HL-60/S4 treated with retinoic acid at 250 ng/mL for 4 days and 3 days (cell line): Measurements from ENCODE around the gene ARMC8.
"Not testable (repeated sequence)": the region's sequence is repeated elsewhere in the genome, so short reads cannot be mapped to it uniquely, and the experiment has no call there.

Experiments
- in situ Hi-C: fragments of 300-500 bp; cut with MboI; formaldehyde crosslinking; loops from 2 replicates; pipeline ENCODE4 v1.7.0; 2022; ENCODE audit warnings: low sequenced_read_pairs

Gene ARMC8, protein sequence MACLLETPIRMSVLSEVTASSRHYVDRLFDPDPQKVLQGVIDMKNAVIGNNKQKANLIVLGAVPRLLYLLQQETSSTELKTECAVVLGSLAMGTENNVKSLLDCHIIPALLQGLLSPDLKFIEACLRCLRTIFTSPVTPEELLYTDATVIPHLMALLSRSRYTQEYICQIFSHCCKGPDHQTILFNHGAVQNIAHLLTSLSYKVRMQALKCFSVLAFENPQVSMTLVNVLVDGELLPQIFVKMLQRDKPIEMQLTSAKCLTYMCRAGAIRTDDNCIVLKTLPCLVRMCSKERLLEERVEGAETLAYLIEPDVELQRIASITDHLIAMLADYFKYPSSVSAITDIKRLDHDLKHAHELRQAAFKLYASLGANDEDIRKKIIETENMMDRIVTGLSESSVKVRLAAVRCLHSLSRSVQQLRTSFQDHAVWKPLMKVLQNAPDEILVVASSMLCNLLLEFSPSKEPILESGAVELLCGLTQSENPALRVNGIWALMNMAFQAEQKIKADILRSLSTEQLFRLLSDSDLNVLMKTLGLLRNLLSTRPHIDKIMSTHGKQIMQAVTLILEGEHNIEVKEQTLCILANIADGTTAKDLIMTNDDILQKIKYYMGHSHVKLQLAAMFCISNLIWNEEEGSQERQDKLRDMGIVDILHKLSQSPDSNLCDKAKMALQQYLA

DNA sequence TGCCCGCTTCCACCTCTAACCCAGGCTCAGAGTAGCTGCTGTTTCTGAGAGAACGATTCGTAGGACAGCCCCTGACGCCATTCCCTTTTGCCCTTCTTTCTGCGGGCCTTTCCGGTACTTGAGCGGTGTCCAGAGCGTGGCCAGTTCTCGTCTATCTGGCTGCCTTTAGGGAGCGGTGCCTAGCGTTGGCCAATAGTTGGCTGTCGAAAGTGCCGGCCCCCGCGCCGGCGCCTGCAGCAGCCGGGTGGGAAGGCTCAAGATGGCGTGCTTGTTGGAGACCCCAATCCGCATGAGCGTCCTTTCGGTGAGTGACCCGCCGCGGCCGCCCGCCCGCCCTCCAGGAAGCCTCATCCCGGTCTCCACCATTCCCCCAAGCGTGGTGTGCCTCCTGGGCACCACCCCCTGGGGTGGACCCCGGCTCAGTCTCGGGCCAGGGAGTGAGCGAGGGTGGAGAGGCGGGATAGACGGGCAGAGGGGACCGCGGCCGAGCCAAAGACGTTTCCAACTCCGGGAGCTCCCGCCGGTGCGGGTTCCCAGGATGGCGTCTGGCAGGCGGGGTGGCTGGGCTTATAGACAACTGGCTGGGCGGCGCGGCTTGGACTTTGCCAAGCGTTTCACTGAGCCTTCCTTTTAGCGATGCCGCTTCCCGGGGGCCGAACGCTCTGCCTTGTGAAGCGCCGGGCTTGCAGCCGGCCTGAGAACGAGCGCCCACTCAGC lies at the start of gene ARMC8:
TSS of gene ARMC8 (plus strand) at position 6 of the 717 bp plus-strand sequence. CDS start at position 260, 254 bp downstream.
- in situ Hi-C loops = no loop called here

DNA sequence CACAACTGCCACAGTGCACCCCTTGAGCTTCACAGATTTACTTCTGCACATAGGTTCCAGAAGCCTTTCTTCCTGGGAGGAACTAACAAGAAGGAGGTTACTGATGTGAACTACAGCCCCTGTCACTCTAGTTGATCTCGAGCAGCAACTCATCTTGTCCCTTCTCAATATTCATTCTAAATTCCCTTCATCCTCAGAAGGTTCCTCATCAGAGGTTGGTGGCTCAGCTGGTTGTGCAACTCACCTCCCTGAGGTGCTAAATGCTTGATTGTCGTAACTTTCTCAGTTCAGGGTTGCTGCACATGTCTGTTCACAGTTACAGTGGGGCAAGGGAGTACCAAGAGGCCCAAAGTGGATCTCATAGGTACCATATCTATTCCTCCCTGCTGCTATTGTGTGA lies 49.2 kb upstream of the ARMC8 start:
- in situ Hi-C loops = no loop called here

DNA sequence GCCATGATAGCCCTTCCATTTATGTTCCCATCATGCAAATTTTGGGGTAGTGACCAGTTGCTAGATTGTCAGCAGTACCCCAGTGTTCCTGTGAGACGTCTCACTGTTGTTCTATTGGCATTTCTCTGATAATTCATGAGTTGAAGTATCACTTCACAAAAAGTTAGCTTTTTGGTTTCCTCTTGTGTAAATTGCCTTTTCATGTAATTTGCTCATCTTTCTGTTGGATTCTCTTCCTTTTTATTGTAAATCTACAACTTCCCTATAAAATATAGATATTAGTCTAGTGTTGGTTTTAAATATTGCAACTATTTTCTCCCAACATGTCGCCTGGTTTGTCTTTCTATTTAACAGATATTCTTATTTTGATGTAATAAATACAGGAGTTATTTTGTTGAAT lies 47.4 kb upstream of the ARMC8 start:
- in situ Hi-C loops = no loop called here

DNA sequence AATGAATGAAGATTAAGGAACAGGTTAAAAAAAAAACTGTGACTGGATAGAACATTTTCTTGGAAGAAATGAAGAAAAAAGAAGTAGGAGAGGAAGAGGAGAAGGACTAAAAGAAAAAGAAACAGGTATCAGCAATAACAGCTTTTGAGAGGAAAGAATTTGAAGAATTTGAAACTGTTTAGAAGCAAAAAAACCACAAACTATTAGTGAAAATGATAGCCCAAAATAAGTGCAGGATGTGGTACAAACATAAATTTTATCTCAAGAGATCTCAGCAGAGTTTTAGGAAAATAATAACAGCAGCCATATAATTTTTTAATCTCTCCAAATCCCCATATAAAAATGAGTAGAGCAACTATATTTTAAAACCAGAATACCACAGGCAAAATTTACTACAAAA lies 46.2 kb upstream of the ARMC8 start:
- in situ Hi-C loops = no loop called here

DNA sequence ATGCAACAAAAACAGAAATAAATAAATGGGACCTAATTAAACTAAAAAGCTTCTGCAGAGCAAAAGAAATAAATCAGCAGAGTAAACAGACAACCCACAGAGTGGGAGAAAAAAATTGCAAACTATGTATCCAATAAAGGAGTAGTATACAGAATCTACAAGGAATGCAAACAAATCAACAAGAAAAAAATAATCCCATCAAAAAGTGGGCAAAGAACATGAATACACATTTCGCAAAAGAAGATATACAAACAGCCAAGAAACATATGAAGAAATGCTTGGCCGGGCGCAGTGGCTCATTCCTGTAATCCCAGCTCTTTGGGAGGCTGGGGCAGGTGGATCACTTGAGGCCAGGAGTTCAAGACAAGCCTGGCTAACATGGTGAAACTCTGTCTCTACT lies 44.9 kb upstream of the ARMC8 start:
- in situ Hi-C loops = not testable (repeated sequence)

DNA sequence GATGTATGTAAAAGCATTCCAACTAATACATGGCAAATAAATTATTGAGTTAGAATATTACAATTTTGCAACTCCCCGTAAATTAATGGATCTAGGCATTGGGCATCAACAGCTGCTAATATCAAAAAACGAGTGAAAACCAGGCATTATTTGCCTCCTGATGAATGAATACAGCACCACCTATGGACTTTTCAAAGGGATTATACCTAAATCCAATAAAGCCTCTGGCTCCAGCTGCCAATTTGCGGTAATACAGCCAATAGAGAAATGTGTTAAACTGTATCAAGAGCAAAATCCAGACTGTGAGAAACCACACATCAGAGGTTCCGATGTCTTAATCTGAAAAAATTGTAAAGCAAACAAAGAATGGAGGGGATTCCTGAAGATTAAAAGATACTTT lies 38.6 kb upstream of the ARMC8 start:
- in situ Hi-C loops = no loop called here

DNA sequence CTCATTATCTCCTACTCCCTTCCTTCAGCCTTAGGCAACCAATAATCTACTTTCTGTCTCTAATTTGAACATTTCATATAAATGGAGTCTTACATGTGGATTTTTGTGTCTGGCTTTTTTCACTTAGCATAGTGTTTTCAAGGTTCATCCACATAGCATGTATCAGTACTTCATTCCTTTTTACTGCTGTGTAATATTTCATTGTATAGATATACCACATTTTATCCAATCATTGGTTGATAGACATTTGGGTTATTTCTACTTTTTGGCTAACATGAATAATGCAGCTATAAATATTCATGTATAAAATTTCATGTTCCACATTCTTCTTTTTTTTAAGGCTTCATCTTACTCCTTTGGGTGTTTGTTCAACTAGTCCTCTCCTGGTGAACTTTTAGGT lies 32.6 kb upstream of the ARMC8 start:
- in situ Hi-C loops = no loop called here

DNA sequence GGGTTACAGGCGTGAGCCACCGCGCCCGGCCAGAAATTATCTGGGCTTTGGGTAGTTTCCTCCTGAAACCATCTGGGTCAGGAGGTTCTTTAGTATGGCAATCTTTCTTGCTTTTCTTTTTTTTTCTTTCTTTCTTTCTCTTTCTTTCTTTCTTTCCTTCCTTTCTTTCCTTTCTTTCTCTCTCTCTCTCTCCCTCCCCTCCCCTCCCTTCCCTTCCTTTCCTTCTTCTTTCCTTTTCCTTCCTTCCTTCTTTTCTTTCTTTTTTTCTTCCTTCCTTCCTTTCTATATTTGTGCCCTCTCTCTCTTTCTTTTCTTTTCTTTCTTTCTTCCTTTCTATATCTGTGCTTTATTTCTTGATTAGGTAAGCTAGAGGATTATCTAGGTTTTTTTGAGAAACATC lies 29.4 kb upstream of the ARMC8 start:
- in situ Hi-C loops = no loop called here

DNA sequence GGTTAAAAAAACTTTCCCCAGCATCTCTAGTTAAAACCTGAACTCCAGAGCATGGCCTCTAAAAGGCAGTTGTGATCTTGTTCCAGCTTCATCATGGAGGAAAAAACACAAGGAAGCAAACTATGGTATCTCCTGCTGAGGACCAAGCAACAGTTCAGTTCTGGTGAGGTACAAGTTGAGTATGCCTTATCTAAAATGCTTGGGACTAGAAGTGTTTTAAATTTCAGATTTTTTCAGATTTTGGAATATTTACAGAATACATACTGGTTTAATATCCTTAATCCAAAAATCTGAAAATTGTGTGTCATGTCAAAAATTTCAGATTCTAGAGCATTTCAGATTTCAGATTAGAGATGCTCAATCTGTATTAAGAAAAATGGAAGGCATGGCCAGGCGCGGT lies 22.0 kb upstream of the ARMC8 start:
- in situ Hi-C loops = no loop called here

DNA sequence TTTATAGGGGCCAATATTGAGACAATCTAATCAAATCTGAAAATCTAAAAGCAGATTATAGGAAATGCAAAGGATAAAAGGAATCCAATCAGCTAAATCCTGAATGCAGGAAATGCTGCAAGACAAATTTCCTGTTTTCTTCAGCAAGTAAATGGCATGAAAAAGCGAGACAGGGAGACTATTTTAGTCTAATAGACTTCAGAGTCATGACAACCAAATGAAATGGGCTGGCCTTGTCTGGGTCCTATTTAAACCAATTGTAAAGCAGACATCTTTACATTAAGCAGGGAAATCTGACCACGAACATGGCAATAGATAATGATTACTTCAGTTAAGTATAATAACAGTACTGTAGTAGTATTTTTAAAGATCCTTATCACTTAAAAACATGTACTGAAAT lies 14.5 kb upstream of the ARMC8 start:
- in situ Hi-C loops = no loop called here

DNA sequence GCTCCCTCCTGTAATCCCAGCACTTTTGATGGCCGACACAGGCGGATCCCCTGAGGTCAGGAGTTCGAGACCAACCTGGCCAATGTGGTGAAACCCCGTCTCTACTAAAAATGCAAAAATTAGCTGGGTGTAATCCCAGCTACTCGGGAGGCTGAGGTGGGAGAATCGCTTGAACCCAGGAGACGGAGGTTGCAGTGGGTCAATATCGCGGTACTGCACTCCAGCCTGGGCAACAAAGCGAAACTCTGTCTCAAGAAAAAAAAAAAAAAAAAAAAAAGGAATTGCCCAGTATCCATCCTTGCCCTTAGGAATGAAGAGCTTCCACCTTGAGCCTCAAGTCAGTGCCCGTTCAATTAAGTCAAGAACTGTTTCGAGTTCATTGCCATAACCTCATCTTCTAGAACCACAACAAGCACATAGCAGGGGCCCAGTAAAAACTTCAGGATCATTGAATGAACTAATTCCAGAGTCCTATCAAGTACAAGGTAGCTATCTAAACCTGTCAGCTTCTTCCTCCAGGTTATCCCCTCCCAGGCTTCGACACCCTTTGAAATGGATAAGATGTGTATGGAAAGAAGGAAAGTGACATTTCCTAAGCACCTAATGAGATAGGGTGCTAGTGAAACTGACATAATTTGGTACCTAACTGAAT lies 13.2 kb upstream of the ARMC8 start:
- in situ Hi-C loops = no loop called here

DNA sequence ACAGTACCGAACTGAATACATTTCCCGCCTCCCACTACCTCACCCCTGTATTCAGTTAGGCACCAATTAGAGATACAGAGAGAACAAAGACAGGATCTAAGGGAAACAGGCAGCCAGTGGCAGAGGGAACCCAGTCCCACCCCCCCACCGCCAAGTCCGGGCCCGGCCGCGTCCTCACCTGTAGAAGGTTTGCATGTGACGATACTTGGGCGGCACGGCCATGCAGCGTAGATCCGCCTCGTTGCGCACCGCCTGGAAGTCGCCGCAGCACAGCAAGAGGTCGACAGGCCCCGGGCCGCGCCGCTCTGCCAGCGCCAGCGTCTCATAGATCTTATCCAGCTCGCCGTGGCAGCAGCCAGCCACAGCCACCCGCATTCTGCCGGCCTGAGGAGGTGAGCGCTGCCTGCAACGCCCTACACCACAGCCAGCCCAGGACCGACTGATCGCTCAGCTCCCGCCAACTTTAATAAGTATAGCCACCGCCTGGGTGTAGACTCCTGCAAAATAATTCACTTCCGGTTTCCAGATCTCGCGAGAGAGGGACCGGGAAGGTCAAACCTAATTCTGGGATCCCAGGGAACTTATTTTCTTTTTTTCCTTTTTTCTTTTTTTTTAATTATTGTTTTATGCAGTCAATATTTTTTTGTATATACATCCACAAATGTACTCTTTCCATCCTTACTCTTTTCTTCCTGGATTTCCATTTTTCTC lies 12.5 kb upstream of the ARMC8 start, which contains the start of gene DBR1:
TSS of gene DBR1 (minus strand) at position 501 of the 711 bp plus-strand sequence. CDS start at position 375, 126 bp downstream.
- in situ Hi-C loops = no loop called here

DNA sequence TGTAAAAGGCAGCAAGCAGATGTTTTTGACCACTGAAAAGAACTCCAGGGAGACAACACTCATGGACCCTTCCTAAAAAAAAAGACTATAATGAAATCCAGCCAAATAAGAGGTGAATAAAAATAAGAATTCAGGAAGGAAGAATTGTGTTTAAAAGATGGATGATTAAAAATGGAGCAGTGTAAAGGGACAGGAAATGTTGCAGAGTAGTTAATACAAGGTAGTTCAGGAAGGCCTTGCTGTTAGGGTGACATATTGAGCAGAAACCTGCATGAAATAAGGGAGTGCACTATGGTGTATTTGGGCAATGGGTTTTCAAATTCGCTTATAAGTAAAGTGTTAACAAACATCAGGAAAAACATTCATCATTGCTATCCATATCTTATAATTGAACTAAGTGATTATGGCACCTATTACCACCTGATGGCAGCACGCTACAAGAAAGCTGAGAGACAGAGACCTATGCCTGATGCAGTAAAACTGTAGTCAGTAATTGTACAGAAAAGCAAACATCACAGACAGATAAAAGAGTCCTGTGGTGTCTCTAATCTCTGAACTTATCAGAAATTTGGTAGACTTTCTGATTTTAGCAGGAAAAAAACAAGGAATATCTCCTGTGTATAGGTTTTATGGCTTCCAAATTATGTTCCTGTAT lies 6.6 kb upstream of the ARMC8 start:
- in situ Hi-C loops = no loop called here

DNA sequence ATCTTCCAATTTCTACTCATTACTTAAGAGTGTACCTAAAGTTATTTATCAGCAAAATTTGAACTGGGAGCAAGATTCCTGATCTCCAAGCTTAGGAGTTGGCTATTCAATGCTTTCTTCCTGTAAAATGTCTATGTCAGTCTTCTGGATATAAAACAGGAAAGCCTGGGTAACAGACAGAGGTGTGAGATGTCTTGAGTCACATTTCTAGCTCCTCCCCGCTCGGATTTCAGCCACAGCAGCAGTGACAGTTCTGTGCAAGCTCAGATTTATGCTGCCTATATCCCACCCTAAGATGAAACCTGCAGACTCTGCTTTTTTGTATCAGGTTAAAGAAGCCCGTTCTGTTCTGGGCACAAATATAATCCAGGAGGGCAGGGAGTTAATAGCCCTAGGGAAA lies 2.1 kb upstream of the ARMC8 start:
- in situ Hi-C loops = no loop called here

DNA sequence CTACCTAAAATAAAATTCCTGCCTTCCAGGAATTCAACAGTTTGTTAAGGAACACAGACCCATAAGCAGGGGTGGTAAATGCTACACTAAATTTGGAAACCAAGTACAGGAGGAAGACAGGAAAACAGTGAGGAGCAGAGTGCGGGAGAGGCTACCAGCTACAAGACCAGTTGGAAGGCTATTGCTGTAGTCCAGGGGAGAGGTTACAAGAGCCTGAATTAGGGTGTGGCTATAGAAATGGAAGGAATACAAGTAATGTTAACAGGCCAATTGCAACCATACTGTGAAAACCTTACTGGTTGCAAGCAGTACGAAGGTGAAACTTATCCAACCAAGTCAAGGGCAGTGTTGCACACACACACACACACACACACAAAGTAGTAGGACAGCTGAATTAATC lies 880 bp upstream of the ARMC8 start:
- in situ Hi-C loops = no loop called here

DNA sequence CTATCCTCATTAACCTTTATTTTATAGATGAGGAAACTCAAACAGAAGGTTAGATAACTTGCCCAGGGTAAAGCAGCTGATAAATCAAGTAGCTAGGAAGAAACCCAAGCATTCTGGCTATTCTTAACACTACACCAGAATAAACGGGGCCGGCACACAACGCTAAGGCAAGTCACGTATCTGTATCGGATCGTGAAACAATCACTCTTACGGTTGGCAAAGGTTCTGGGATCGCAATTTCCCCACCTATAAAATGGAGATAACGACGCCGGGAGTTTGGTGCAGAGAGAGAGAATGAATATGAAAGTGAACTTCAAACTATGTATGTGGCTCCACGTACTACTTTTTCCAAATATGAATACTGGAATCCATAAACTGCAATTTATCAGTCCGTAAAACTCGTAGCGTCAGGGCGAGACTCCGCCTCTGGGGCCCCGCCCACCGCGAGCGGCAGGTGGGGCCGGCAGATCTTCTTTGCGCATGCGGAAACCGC lies 252 bp upstream of the ARMC8 start:
- in situ Hi-C loops = no loop called here

DNA sequence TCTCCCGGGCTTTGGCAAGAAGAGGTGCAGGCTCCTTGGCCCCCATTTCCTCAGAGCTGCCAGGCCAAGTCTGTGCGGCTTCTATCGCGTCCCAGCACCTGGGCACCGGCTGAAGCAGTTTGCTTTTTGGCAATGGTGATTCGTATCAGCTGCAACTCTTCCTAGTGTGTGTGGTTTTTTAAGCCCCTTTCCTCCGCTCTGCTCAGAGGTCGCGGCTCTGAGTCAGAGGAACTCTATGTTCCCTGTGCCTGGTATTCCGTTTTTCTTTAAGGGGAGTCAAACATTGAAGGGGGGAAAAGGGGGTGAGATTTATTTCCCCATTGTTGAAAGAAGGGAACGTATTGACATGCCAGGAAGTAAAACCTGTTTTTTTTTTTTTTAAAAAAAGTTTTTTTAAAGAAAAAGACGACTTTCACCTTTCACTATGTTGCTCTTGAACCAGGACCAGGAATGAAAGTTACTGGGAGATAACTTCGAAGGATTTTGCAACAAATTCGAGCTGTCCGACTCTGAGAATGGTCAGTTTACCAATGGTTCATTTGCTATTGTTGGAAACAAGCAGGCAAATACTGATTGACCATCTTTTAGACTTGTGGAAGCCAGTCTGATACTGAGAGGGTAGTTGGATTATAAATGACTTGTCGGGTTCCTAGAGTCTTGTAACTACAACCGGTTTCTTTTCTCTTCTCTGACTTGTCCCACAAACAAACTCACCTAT lies 1.1 kb downstream of the ARMC8 start:
- in situ Hi-C loops = no loop called here

DNA sequence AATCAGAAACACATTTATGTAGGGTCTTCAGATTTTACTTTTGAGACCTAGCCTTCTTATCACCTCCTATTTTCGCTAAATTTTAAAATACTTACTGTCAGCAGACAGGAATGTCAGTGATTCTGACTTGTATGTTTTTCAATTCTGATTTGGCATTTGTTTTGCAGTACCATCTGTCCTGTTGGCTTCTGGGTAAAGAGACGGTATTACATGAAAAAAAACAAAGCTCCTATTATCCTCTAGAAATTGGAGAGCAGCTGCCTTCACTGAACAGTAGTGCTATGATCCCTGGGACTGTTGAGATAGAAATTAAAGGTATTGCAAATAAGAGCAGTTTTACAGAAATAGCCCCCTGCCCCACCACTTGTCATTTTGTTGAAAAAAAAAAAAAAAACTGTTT lies 8.4 kb downstream of the ARMC8 start:
- in situ Hi-C loops = no loop called here

DNA sequence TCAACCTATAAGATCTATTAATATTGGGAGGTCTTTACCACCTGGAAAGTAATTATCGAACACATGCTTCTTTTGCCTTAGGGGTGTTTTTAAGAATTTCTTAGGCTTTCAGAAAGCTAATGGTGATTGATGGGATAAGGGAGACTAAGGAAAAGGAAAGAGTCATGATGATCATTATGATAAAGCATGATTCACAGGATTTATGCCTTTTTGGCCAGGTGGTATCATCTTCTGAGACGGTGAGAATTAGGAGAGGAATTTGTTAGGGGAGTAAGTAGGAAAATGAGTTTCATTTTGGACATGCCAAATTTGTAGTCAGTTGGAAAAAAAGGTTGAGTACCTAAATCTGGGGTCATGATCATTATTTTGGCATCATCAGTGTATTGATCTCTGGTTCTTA lies 8.9 kb downstream of the ARMC8 start:
- in situ Hi-C loops = no loop called here
